OCI-LY1 (cell line): ENCODE measurements around the gene CTNNBL1.
"Not testable (repeated sequence)": the region's sequence is repeated elsewhere in the genome, so short reads cannot be mapped to it uniquely, and the experiment has no call there.

Experiments
- H2AFZ ChIP-seq: fragments of 200-600 bp; sonication (generic), shearing (Covaris generic); 2 replicates; pipeline ENCODE4 v1.6.0; 2014; ENCODE audit warnings: antibody characterized with exemption, mild to moderate bottlenecking, low read length
- H3F3A ChIP-seq: fragments of 200-600 bp; sonication (generic), shearing (Covaris generic); 2 replicates; pipeline ENCODE4 v1.6.0; 2014; ENCODE audit warnings: mild to moderate bottlenecking, antibody characterized with exemption, low read length, moderate library complexity; ENCODE audit not compliant: insufficient read depth
- H3K27ac ChIP-seq: fragments of 200-600 bp; sonication (generic); 2 replicates; pipeline ENCODE4 v1.5.1; 2014; ENCODE audit warnings: low read length, mixed run types, mild to moderate bottlenecking, low read depth; ENCODE audit not compliant: poor library complexity, severe bottlenecking
- H3K27me3 ChIP-seq: fragments of 200-600 bp; sonication (generic); 2 replicates; pipeline ENCODE4 v1.6.0; 2014; ENCODE audit warnings: antibody characterized with exemption, mild to moderate bottlenecking, low read length, moderate library complexity; ENCODE audit not compliant: insufficient read depth
- H3K36me3 ChIP-seq: fragments of 200-600 bp; sonication (generic); 2 replicates; pipeline ENCODE4 v1.6.1; 2014; ENCODE audit warnings: mild to moderate bottlenecking, antibody characterized with exemption, low read length, moderate library complexity, mixed read lengths; ENCODE audit not compliant: insufficient read depth
- H3K4me1 ChIP-seq: fragments of 200-600 bp; sonication (generic); 2 replicates; pipeline ENCODE4 v1.5.1; 2014; ENCODE audit warnings: mild to moderate bottlenecking, low read length, moderate library complexity; ENCODE audit not compliant: insufficient read depth, severe bottlenecking
- H3K4me2 ChIP-seq: fragments of 200-600 bp; sonication (generic), shearing (Covaris generic); 2 replicates; pipeline ENCODE4 v1.6.1; 2014; ENCODE audit warnings: low read length
- H3K4me3 ChIP-seq: fragments of 200-600 bp; sonication (generic); 2 replicates; pipeline ENCODE4 v1.5.1; 2014; ENCODE audit warnings: low read length, low read depth, mild to moderate bottlenecking, mixed read lengths; ENCODE audit not compliant: poor library complexity, severe bottlenecking
- H3K79me2 ChIP-seq: fragments of 200-600 bp; shearing (Covaris generic); 2 replicates; pipeline ENCODE4 v1.6.1; 2016; ENCODE audit warnings: mixed run types, low read length, mixed read lengths; ENCODE audit not compliant: insufficient read depth
- H3K9ac ChIP-seq: fragments of 200-600 bp; sonication (generic), shearing (Covaris generic); 2 replicates; pipeline ENCODE4 v1.6.1; 2014; ENCODE audit warnings: mild to moderate bottlenecking, low read length, mixed read lengths
- H3K9me2 ChIP-seq: fragments of 200-600 bp; sonication (generic), shearing (Covaris generic); 2 replicates; pipeline ENCODE4 v1.6.1; 2014; ENCODE audit warnings: low read depth, mild to moderate bottlenecking, low read length, mixed read lengths
- H3K9me3 ChIP-seq: fragments of 200-600 bp; shearing (Covaris generic); 2 replicates; pipeline ENCODE4 v1.6.1; 2014; ENCODE audit warnings: low read length, mixed read lengths
- H4K20me1 ChIP-seq: fragments of 200-600 bp; sonication (generic), shearing (Covaris generic); 2 replicates; pipeline ENCODE4 v1.6.0; 2016; ENCODE audit warnings: mild to moderate bottlenecking, low read length; ENCODE audit not compliant: insufficient read depth
- EZH2 ChIP-seq: fragments of 200-600 bp; sonication (generic), shearing (Covaris generic); IDR thresholded peaks from 2 replicates; pipeline ENCODE4 v1.8.0; 2017; ENCODE audit warnings: borderline replicate concordance, mixed run types, mild to moderate bottlenecking, antibody characterized with exemption, low read length, moderate library complexity, mixed read lengths
- TF ChIP-seq, protein P1 (sequence below): fragments of 200-600 bp; sonication (generic), shearing (Covaris generic); IDR thresholded peaks from 2 replicates; pipeline ENCODE4 v1.5.1; 2017; ENCODE audit warnings: mild to moderate bottlenecking, antibody characterized with exemption, low read length, moderate library complexity, mixed read lengths

Gene CTNNBL1

GRCh38 chr20:37673444-37673843 lies 20.4 kb upstream of the CTNNBL1 start:
- Histone ChIP-seq H3K9me2 (no peaks in the 10 kb centered on the region), H4K20me1 (no peaks in the 10 kb centered on the region), H3K9ac (no peak overlapping the region), H3F3A (no peaks in the 10 kb centered on the region), H3K4me2 (no peak overlapping the region), H3K27ac (no peak overlapping the region), H3K27me3 (no peaks in the 10 kb centered on the region), H3K4me3 (no peak overlapping the region), H3K79me2 (no peaks in the 10 kb centered on the region), H3K9me3 (no peaks in the 10 kb centered on the region), H3K36me3 (no peaks in the 10 kb centered on the region), H2AFZ (no peak overlapping the region), H3K4me1 (no peaks in the 10 kb centered on the region)
- no peak for TF ChIP-seq EZH2
- TF ChIP-seq, protein P1, sequence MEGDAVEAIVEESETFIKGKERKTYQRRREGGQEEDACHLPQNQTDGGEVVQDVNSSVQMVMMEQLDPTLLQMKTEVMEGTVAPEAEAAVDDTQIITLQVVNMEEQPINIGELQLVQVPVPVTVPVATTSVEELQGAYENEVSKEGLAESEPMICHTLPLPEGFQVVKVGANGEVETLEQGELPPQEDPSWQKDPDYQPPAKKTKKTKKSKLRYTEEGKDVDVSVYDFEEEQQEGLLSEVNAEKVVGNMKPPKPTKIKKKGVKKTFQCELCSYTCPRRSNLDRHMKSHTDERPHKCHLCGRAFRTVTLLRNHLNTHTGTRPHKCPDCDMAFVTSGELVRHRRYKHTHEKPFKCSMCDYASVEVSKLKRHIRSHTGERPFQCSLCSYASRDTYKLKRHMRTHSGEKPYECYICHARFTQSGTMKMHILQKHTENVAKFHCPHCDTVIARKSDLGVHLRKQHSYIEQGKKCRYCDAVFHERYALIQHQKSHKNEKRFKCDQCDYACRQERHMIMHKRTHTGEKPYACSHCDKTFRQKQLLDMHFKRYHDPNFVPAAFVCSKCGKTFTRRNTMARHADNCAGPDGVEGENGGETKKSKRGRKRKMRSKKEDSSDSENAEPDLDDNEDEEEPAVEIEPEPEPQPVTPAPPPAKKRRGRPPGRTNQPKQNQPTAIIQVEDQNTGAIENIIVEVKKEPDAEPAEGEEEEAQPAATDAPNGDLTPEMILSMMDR = no peak

DNA sequence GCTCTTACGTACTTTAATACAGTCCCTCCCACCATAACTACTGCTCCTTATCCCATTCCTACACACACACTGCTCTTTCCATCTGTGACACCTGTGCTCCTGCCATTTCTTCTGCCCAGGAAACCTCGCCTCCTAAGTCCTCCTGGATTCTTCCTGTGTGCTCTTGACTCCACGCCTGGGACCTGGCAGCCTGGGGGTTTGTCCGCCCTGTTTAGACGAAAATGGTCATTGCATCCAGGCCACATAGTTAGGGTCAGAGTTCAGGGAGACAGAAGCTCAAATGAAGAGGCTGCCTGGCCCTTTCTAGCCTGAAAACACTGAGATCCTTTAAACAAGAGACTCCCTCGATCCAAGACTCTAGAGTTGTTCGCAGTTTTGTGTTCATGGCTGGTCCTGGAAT lies 17.4 kb upstream of the CTNNBL1 start:
- Histone ChIP-seq H3K27ac (no peak overlapping the region), H4K20me1 (no peaks in the 10 kb centered on the region), H3K36me3 (no peaks in the 10 kb centered on the region), H3K79me2 (no peaks in the 10 kb centered on the region), H3K9me2 (no peaks in the 10 kb centered on the region), H3K4me3 (no peak overlapping the region), H3K4me2 (no peak overlapping the region), H3F3A (no peaks in the 10 kb centered on the region), H2AFZ (no peak overlapping the region), H3K9me3 (no peaks in the 10 kb centered on the region), H3K9ac (no peak overlapping the region), H3K27me3 (no peaks in the 10 kb centered on the region), H3K4me1 (no peaks in the 10 kb centered on the region)
- TF ChIP-seq EZH2 = no peak
- TF ChIP-seq, protein P1 = no peak

DNA sequence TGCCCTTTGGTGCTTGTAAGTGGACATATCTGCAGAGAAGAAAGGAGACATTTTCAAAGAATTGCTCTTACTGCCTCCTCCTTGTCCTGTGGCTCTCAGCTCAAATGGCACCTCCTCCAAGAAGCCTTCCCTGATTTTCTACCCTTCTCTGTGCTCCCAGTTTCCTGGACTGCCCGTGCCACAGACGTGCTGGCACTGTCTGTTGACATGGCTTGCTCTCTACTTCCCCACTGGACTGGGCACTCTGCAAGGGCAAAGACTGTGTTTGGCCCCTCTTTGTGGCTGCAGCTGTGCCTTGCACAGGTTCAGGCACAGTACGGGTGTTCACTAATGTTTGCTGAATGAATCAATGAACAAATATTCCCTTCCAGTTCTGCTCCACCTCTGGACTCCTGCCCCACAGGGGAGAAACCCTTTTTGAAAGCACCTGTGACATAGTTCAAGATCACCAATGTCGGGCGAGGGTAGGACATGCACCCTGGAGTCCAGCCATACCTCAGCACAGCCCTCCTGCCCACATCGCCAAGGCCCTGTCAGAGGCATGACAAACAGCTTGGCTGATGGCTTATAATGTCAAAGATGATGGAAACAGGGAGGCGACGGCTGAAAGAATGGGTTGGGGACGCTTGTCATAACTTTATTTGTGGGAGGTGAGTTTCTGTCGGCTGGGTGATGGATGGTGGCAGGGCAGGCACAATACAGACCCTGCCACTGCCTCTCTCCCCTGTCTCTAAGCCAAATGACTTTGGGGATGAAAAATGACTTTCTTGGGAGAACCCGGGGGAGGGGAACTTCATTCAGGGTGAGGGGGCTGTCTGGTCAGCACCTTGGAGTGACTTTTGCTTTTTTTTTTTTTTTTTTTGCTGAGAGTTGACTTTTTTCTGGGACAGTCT lies 15.6 kb upstream of the CTNNBL1 start:
- no peak overlapping the region for H3K4me2 ChIP-seq
- H3K27ac ChIP-seq = no peak overlapping the region

GRCh38 chr20:37679751-37680150 lies 14.1 kb upstream of the CTNNBL1 start:
- H3K79me2 ChIP-seq, H3K4me2 ChIP-seq, H3K27ac ChIP-seq, H3K9ac ChIP-seq, H4K20me1 ChIP-seq, H3F3A ChIP-seq, H3K9me3 ChIP-seq, H3K9me2 ChIP-seq, H3K4me3 ChIP-seq, H3K27me3 ChIP-seq, H3K36me3 ChIP-seq, H3K4me1 ChIP-seq, H2AFZ ChIP-seq: not testable (repeated sequence)

More for the DNA sequence above, 15.6 kb upstream of the CTNNBL1 start:
- Histone ChIP-seq H3K4me1 (no peaks in the 10 kb centered on the region), H3K27me3 (no peaks in the 10 kb centered on the region), H3K9ac (no peak overlapping the region), H3K36me3 (no peaks in the 10 kb centered on the region), H3F3A (no peaks in the 10 kb centered on the region), H4K20me1 (no peaks in the 10 kb centered on the region), H3K79me2 (no peaks in the 10 kb centered on the region), H2AFZ (no peak overlapping the region), H3K4me3 (no peak overlapping the region), H3K9me3 (no peaks in the 10 kb centered on the region), H3K9me2 (no peaks in the 10 kb centered on the region)
- TF ChIP-seq, protein P1 = no peak
- no peak for TF ChIP-seq EZH2
